ENCODE results near the gene TLDC2.
"Not testable (repeated sequence)": the region's sequence is repeated elsewhere in the genome, so short reads cannot be mapped to it uniquely, and the experiment has no call there.

TLDC2 gene

GRCh38 chr20:36885356-36885755, 9.4 kb downstream of the TLDC2 start:
- H3K9me3 ChIP-seq (ENCODE audit: control insufficient read depth, low read length) = no peaks in the 10 kb centered on the region
- no peak overlapping the region for H3K27ac ChIP-seq (ENCODE audit: insufficient read depth, low read depth, low read length, poor library complexity, severe bottlenecking)
- H3K4me1 ChIP-seq (ENCODE audit: control insufficient read depth, insufficient read depth, low read length) = peaks cover 3% of the 10 kb centered on the region
- no peaks in the 10 kb centered on the region for H3K36me3 ChIP-seq (ENCODE audit: control insufficient read depth, insufficient read depth, low read length)
- no peak overlapping the region for H3K4me3 ChIP-seq (ENCODE audit: insufficient read depth, low read depth, low read length)
- WGBS, 2 experiments = 83 to 84% methylated on average over 7 to 8 of the region's 8 CpGs
- no peaks in the 10 kb centered on the region for H3K27me3 ChIP-seq (ENCODE audit: control insufficient read depth, insufficient read depth, low read length, poor library complexity, severe bottlenecking)

- H3K27me3 ChIP-seq (ENCODE audit: control insufficient read depth, insufficient read depth, low read length, poor library complexity, severe bottlenecking) = no peaks in the 10 kb centered on the region
- no peaks in the 10 kb centered on the region for H3K9me3 ChIP-seq (ENCODE audit: control insufficient read depth, low read length)
- peak overlapping the region; percentile 7 for H3K4me3 ChIP-seq (ENCODE audit: insufficient read depth, low read depth, low read length)
- H3K4me1 ChIP-seq (ENCODE audit: control insufficient read depth, insufficient read depth, low read length) = peaks cover 3% of the 10 kb centered on the region
- peak overlapping the region; percentile 66 for H3K27ac ChIP-seq (ENCODE audit: insufficient read depth, low read depth, low read length, poor library complexity, severe bottlenecking)
- H3K36me3 ChIP-seq (ENCODE audit: control insufficient read depth, insufficient read depth, low read length) = no peaks in the 10 kb centered on the region
- WGBS, 2 experiments = 33 to 36% methylated on average over 24 of the region's 24 CpGs
Measured at GRCh38 chr20:36886859-36887751, 11.2 kb downstream of the TLDC2 start.

- WGBS, 2 experiments = 69 to 73% methylated on average over 6 of the region's 6 CpGs
- no peaks in the 10 kb centered on the region for H3K36me3 ChIP-seq (ENCODE audit: control insufficient read depth, insufficient read depth, low read length)
- no peaks in the 10 kb centered on the region for H3K27me3 ChIP-seq (ENCODE audit: control insufficient read depth, insufficient read depth, low read length, poor library complexity, severe bottlenecking)
- H3K9me3 ChIP-seq (ENCODE audit: control insufficient read depth, low read length) = no peaks in the 10 kb centered on the region
- peak overlapping the region; percentile 31 for H3K27ac ChIP-seq (ENCODE audit: insufficient read depth, low read depth, low read length, poor library complexity, severe bottlenecking)
- H3K4me1 ChIP-seq (ENCODE audit: control insufficient read depth, insufficient read depth, low read length) = peaks cover 3% of the 10 kb centered on the region
- H3K4me3 ChIP-seq (ENCODE audit: insufficient read depth, low read depth, low read length) = peak overlapping the region; percentile 7
Measured at GRCh38 chr20:36887752-36888090, 11.8 kb downstream of the TLDC2 start.

GRCh38 chr20:36888880-36889516, 13.1 kb downstream of the TLDC2 start:
- Histone ChIP-seq H3K9me3 (ENCODE audit: control insufficient read depth, low read length) (no peaks in the 10 kb centered on the region), H3K36me3 (ENCODE audit: control insufficient read depth, insufficient read depth, low read length) (no peaks in the 10 kb centered on the region), H3K4me1 (ENCODE audit: control insufficient read depth, insufficient read depth, low read length) (peaks cover 3% of the 10 kb centered on the region), H3K27me3 (ENCODE audit: control insufficient read depth, insufficient read depth, low read length, poor library complexity, severe bottlenecking) (no peaks in the 10 kb centered on the region), H3K4me3 (ENCODE audit: insufficient read depth, low read depth, low read length) (no peak overlapping the region), H3K27ac (ENCODE audit: insufficient read depth, low read depth, low read length, poor library complexity, severe bottlenecking) (no peak overlapping the region)
- WGBS, 2 experiments = 93 to 94% methylated on average over 13 to 14 of the region's 15 CpGs

GRCh38 chr20:36890586-36890985, 14.6 kb downstream of the TLDC2 start:
- Histone ChIP-seq H3K36me3 (ENCODE audit: control insufficient read depth, insufficient read depth, low read length) (no peaks in the 10 kb centered on the region), H3K27me3 (ENCODE audit: control insufficient read depth, insufficient read depth, low read length, poor library complexity, severe bottlenecking) (no peaks in the 10 kb centered on the region), H3K27ac (ENCODE audit: insufficient read depth, low read depth, low read length, poor library complexity, severe bottlenecking) (no peak overlapping the region), H3K9me3 (ENCODE audit: control insufficient read depth, low read length) (no peaks in the 10 kb centered on the region), H3K4me1 (ENCODE audit: control insufficient read depth, insufficient read depth, low read length) (peaks cover 3% of the 10 kb centered on the region), H3K4me3 (ENCODE audit: insufficient read depth, low read depth, low read length) (no peak overlapping the region)
- WGBS, 2 experiments = 92 to 95% methylated on average over 9 of the region's 9 CpGs

- Histone ChIP-seq H3K4me3 (ENCODE audit: insufficient read depth, low read depth, low read length) (no peak overlapping the region), H3K4me1 (ENCODE audit: control insufficient read depth, insufficient read depth, low read length) (peaks cover 3% of the 10 kb centered on the region), H3K27me3 (ENCODE audit: control insufficient read depth, insufficient read depth, low read length, poor library complexity, severe bottlenecking) (no peaks in the 10 kb centered on the region), H3K27ac (ENCODE audit: insufficient read depth, low read depth, low read length, poor library complexity, severe bottlenecking) (no peak overlapping the region), H3K36me3 (ENCODE audit: control insufficient read depth, insufficient read depth, low read length) (no peaks in the 10 kb centered on the region), H3K9me3 (ENCODE audit: control insufficient read depth, low read length) (no peaks in the 10 kb centered on the region)
- 91 to 94% methylated on average over 4 of the region's 4 CpGs for WGBS, 2 experiments
Measured at GRCh38 chr20:36891211-36891610, 15.3 kb downstream of the TLDC2 start.

GRCh38 chr20:36893801-36894200, 17.9 kb downstream of the TLDC2 start:
- H3K4me3 ChIP-seq (ENCODE audit: insufficient read depth, low read depth, low read length) = no peak overlapping the region
- no peaks in the 10 kb centered on the region for H3K36me3 ChIP-seq (ENCODE audit: control insufficient read depth, insufficient read depth, low read length)
- H3K9me3 ChIP-seq (ENCODE audit: control insufficient read depth, low read length) = no peaks in the 10 kb centered on the region
- H3K27ac ChIP-seq (ENCODE audit: insufficient read depth, low read depth, low read length, poor library complexity, severe bottlenecking) = no peak overlapping the region
- 91 to 96% methylated on average over 2 to 3 of the region's 3 CpGs for WGBS, 2 experiments
- H3K4me1 ChIP-seq (ENCODE audit: control insufficient read depth, insufficient read depth, low read length) = no peaks in the 10 kb centered on the region
- no peaks in the 10 kb centered on the region for H3K27me3 ChIP-seq (ENCODE audit: control insufficient read depth, insufficient read depth, low read length, poor library complexity, severe bottlenecking)

GRCh38 chr20:36895036-36895435, 19.1 kb downstream of the TLDC2 start:
- 77 to 87% methylated on average over 2 of the region's 2 CpGs for WGBS, 2 experiments
- H3K27me3 ChIP-seq (ENCODE audit: control insufficient read depth, insufficient read depth, low read length, poor library complexity, severe bottlenecking) = no peaks in the 10 kb centered on the region
- no peaks in the 10 kb centered on the region for H3K36me3 ChIP-seq (ENCODE audit: control insufficient read depth, insufficient read depth, low read length)
- H3K4me1 ChIP-seq (ENCODE audit: control insufficient read depth, insufficient read depth, low read length) = no peaks in the 10 kb centered on the region
- H3K9me3 ChIP-seq (ENCODE audit: control insufficient read depth, low read length) = no peaks in the 10 kb centered on the region
- no peak overlapping the region for H3K4me3 ChIP-seq (ENCODE audit: insufficient read depth, low read depth, low read length)
- H3K27ac ChIP-seq (ENCODE audit: insufficient read depth, low read depth, low read length, poor library complexity, severe bottlenecking) = no peak overlapping the region

- WGBS, 2 experiments = 88 to 97% methylated on average over 1 to 2 of the region's 2 CpGs
- H3K4me3 ChIP-seq (ENCODE audit: insufficient read depth, low read depth, low read length) = no peak overlapping the region
- H3K27ac ChIP-seq (ENCODE audit: insufficient read depth, low read depth, low read length, poor library complexity, severe bottlenecking) = no peak overlapping the region
- no peaks in the 10 kb centered on the region for H3K9me3 ChIP-seq (ENCODE audit: control insufficient read depth, low read length)
- no peaks in the 10 kb centered on the region for H3K36me3 ChIP-seq (ENCODE audit: control insufficient read depth, insufficient read depth, low read length)
- H3K4me1 ChIP-seq (ENCODE audit: control insufficient read depth, insufficient read depth, low read length) = no peaks in the 10 kb centered on the region
- H3K27me3 ChIP-seq (ENCODE audit: control insufficient read depth, insufficient read depth, low read length, poor library complexity, severe bottlenecking) = no peaks in the 10 kb centered on the region
Measured at GRCh38 chr20:36904690-36905089, 28.8 kb downstream of the TLDC2 start.

GRCh38 chr20:36905566-36905965, 29.6 kb downstream of the TLDC2 start:
- H3K27me3 ChIP-seq (ENCODE audit: control insufficient read depth, insufficient read depth, low read length, poor library complexity, severe bottlenecking); H3K4me1 ChIP-seq (ENCODE audit: control insufficient read depth, insufficient read depth, low read length): not testable (repeated sequence)

More at GRCh38 chr20:36905566-36905965, 29.6 kb downstream of the TLDC2 start:
- 92 to 96% methylated on average over 10 of the region's 10 CpGs for WGBS, 2 experiments
- not testable (repeated sequence) for H3K36me3 ChIP-seq (ENCODE audit: control insufficient read depth, insufficient read depth, low read length); H3K4me3 ChIP-seq (ENCODE audit: insufficient read depth, low read depth, low read length); H3K9me3 ChIP-seq (ENCODE audit: control insufficient read depth, low read length); H3K27ac ChIP-seq (ENCODE audit: insufficient read depth, low read depth, low read length, poor library complexity, severe bottlenecking)

Measured in ectodermal cell (in vitro differentiated cells).